Fibroblast of lung (primary cell): ENCODE results near the gene CDKN1B. TPM values are rescaled to one million over a fixed set of nuclear protein-coding genes. Genes with fewer than 3 reads are reported as not detected.

Source experiments
- DNase-seq, 2 donors: peaks; one replicate each; pipeline versions ENCODE4 v3.0.0 to v3.0.0-alpha.2; 2010; ENCODE audit warnings: low read depth in 2 of 2
- H2AFZ ChIP-seq: 2 replicates; pipeline ENCODE4 v1.5.1; 2012; ENCODE audit warnings: low read length, control low read depth, inconsistent platforms
- H3K27ac ChIP-seq: 2 replicates; pipeline ENCODE4 v1.5.1; 2011; ENCODE audit warnings: low read length, control low read depth; ENCODE audit not compliant: insufficient read depth
- H3K27me3 ChIP-seq: 2 replicates; pipeline ENCODE4 v1.5.1; 2011; ENCODE audit warnings: mild to moderate bottlenecking, low read length; ENCODE audit not compliant: control insufficient read depth, insufficient read depth
- H3K36me3 ChIP-seq: 2 replicates; pipeline ENCODE4 v1.5.1; 2011; ENCODE audit warnings: low read length; ENCODE audit not compliant: control insufficient read depth, insufficient read depth
- H3K4me1 ChIP-seq: 2 replicates; pipeline ENCODE4 v1.5.1; 2011; ENCODE audit warnings: low read length; ENCODE audit not compliant: control insufficient read depth, insufficient read depth; ENCODE audit errors: extremely low read depth
- H3K4me2 ChIP-seq: 2 replicates; pipeline ENCODE4 v1.5.1; 2011; ENCODE audit warnings: low read length, control low read depth; ENCODE audit not compliant: insufficient read depth; ENCODE audit errors: extremely low read depth
- H3K4me3 ChIP-seq, 4 experiments: fragments of 200-600 bp in 1 of 4; sonication (generic) in 1 of 4; replicated peaks in 1 of 4; 2 replicates each; pipeline ENCODE4 v1.5.1; 2011 to 2016; ENCODE audit warnings: low read length in 4 of 4, low read depth in 3 of 4, mild to moderate bottlenecking in 3 of 4, control low read depth in 2 of 4, inconsistent platforms in 1 of 4, mixed read lengths in 1 of 4; ENCODE audit not compliant: insufficient read depth in 1 of 4; ENCODE audit errors: control extremely low read depth in 1 of 4
- H3K79me2 ChIP-seq: 2 replicates; pipeline ENCODE4 v1.5.1; 2012; ENCODE audit warnings: mild to moderate bottlenecking, low read length, inconsistent platforms; ENCODE audit not compliant: control insufficient read depth, insufficient read depth
- H3K9ac ChIP-seq: 2 replicates; pipeline ENCODE4 v1.5.1; 2011; ENCODE audit warnings: mild to moderate bottlenecking, low read length, control low read depth; ENCODE audit not compliant: insufficient read depth
- H3K9me3 ChIP-seq: 2 replicates; pipeline ENCODE4 v1.5.1; 2012; ENCODE audit warnings: low read depth, low read length; ENCODE audit not compliant: control insufficient read depth, insufficient read depth
- H4K20me1 ChIP-seq: 2 replicates; pipeline ENCODE4 v1.5.1; 2011; ENCODE audit warnings: low read length; ENCODE audit not compliant: control insufficient read depth, insufficient read depth; ENCODE audit errors: extremely low read depth
- EZH2 ChIP-seq: IDR thresholded peaks from 2 replicates; pipeline ENCODE4 v1.5.1; 2012; ENCODE audit warnings: low read length, control low read depth, mild to moderate bottlenecking; ENCODE audit errors: missing control alignments
- polyA plus RNA-seq, 2 donors: library from polyadenylated mRNA; depleted of rRNA in 1 of 2; stranded (reverse) in 1 of 2; unstranded in 1 of 2; fragments of >200 nt; gene quantifications; 2 replicates each; pipeline ENCODE4 v1.2.1, GENCODE V29; 2011 to 2012; ENCODE audit warnings: missing spikeins in 1 of 2
- total RNA-seq: library from RNA; depleted of rRNA; stranded (reverse); fragments of >200 nt; gene quantifications from 2 replicates; pipeline ENCODE4 v1.2.1, GENCODE V29; 2014
- TF ChIP-seq, protein P1 (sequence below), 2 donors: IDR thresholded peaks in 1 of 2; conservative IDR thresholded peaks in 1 of 2; 1 replicate in 1 of 2; 2 replicates in 1 of 2; pipeline ENCODE4 v1.5.1; 2011 to 2012; ENCODE audit warnings: low read length in 2 of 2, control low read depth in 1 of 2, inconsistent platforms in 1 of 2, low read depth in 1 of 2, mild to moderate bottlenecking in 1 of 2

Gene CDKN1B
- total and polyA plus RNA-seq, 2 donors (not counting 1 experiment from before 2014, with no cell fraction given), result 21.4 to 50.9 TPM

DNA sequence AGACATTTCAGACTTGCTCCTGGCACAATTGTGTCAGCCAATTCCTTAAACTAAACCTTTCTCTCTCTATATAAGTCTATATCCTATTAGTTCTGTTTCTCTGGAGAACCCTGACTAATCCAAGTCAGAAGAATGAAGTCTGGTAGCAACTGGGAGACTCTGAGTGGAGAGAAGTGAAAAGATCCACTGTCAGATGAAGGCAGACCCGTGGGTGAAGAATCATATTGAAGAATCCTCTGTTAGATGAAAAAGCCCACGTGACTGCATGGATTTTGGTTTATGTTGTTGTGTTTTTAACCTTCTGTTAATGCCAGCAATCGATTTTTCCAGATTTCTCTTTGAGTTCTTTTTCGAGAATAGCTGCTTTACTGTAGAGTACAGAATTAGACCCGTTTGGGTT is 38.8 kb downstream of the CDKN1B start:
- H3K9me3 ChIP-seq, result no peaks in the 10 kb centered on the region
- H2AFZ ChIP-seq, result no peak overlapping the region
- no peak overlapping the region for H3K4me2 ChIP-seq
- no peaks in the 10 kb centered on the region for H3K79me2 ChIP-seq
- no peaks in the 10 kb centered on the region for H4K20me1 ChIP-seq
- H3K4me3 ChIP-seq, result no peak overlapping the region
- H3K27me3 ChIP-seq, result no peaks in the 10 kb centered on the region
- H3K36me3 ChIP-seq, result no peaks in the 10 kb centered on the region
- no peaks in the 10 kb centered on the region for H3K4me1 ChIP-seq
- no peak overlapping the region for H3K27ac ChIP-seq
- TF ChIP-seq, protein P1, sequence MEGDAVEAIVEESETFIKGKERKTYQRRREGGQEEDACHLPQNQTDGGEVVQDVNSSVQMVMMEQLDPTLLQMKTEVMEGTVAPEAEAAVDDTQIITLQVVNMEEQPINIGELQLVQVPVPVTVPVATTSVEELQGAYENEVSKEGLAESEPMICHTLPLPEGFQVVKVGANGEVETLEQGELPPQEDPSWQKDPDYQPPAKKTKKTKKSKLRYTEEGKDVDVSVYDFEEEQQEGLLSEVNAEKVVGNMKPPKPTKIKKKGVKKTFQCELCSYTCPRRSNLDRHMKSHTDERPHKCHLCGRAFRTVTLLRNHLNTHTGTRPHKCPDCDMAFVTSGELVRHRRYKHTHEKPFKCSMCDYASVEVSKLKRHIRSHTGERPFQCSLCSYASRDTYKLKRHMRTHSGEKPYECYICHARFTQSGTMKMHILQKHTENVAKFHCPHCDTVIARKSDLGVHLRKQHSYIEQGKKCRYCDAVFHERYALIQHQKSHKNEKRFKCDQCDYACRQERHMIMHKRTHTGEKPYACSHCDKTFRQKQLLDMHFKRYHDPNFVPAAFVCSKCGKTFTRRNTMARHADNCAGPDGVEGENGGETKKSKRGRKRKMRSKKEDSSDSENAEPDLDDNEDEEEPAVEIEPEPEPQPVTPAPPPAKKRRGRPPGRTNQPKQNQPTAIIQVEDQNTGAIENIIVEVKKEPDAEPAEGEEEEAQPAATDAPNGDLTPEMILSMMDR (conservative IDR thresholded peaks at IDR 0.05 in 1 of 2, IDR thresholded peaks at IDR 0.05 in 1 of 2; ENCODE audit: low read depth in 1 of 2, low read length in 2 of 2), result no peak
- no peak for TF ChIP-seq EZH2
- H3K9ac ChIP-seq, result no peak overlapping the region
- no peak for DNase-seq

- Histone ChIP-seq H3K9ac (no peak overlapping the region), H3K4me2 (no peak overlapping the region), H3K4me1 (no peaks in the 10 kb centered on the region), H2AFZ (no peak overlapping the region), H3K36me3 (no peaks in the 10 kb centered on the region), H3K9me3 (no peaks in the 10 kb centered on the region), H3K79me2 (no peaks in the 10 kb centered on the region), H4K20me1 (no peaks in the 10 kb centered on the region), H3K27ac (no peak overlapping the region), H3K4me3 (no peak overlapping the region), H3K27me3 (no peaks in the 10 kb centered on the region)
- no peak for DNase-seq
- TF ChIP-seq EZH2, result no peak
- TF ChIP-seq, protein P1 (conservative IDR thresholded peaks at IDR 0.05 in 1 of 2, IDR thresholded peaks at IDR 0.05 in 1 of 2; ENCODE audit: low read depth in 1 of 2, low read length in 2 of 2), result no peak
These were observed 40.0 kb downstream of the CDKN1B start for GRCh38 chr12:12757121-12757520.

DNA sequence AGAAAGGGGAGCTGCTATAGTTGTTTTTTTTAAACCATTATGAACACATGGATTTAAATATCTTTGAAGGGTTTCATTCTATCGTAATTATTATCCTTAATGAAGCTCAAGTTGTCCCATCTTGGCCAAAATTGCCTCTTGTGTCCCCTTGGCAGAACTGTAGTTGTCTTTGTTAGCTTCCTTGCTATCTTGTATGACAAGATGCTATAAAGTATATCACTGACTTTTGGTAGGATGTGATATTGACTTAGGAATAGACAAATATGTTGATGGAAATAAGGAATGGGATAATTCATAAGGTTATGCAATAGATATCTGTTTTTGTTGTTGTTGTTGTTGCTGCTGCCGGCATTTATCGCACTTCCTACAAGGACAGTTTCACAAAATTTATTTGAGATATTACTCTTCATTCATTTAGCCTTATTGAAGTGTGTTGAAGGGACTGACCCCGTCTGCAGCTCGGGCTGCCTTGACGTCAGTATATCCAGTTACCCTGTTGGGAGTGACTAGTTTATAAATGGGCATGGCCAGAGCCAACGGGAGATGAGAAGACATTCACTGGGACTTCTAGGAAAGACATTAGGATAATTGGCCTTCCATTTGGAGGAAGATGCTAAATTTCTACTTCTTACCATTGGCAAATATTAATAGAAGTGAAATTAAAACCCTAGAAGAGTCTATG is 42.2 kb downstream of the CDKN1B start:
- no peaks in the 10 kb centered on the region for H4K20me1 ChIP-seq
- no peaks in the 10 kb centered on the region for H3K36me3 ChIP-seq
- DNase-seq, result no peak
- H3K27ac ChIP-seq, result no peak overlapping the region
- H2AFZ ChIP-seq, result no peak overlapping the region
- H3K9me3 ChIP-seq, result no peaks in the 10 kb centered on the region
- no peaks in the 10 kb centered on the region for H3K27me3 ChIP-seq
- H3K4me2 ChIP-seq, result no peak overlapping the region
- no peak overlapping the region for H3K9ac ChIP-seq
- no peaks in the 10 kb centered on the region for H3K79me2 ChIP-seq
- H3K4me1 ChIP-seq, result no peaks in the 10 kb centered on the region
- no peak overlapping the region for H3K4me3 ChIP-seq
- TF ChIP-seq EZH2, result no peak
- TF ChIP-seq, protein P1 (conservative IDR thresholded peaks at IDR 0.05 in 1 of 2, IDR thresholded peaks at IDR 0.05 in 1 of 2; ENCODE audit: low read depth in 1 of 2, low read length in 2 of 2), result no peak
